ENCODE results near the gene LCA5. TPM values are rescaled to one million over a fixed set of nuclear protein-coding genes. Genes with fewer than 3 reads are reported as not detected.

Gene LCA5
- total RNA-seq, 1 experiment from 2014 or later: 2.3 TPM

GRCh38 chr6:79543411-79543810 is 6.2 kb upstream of the LCA5 start:
- Histone ChIP-seq H3K9me3 (ENCODE audit: control insufficient read depth, low read depth, low read length) (no peaks in the 10 kb centered on the region), H3K23ac (ENCODE audit: insufficient read length, low read depth, low read length) (no peak overlapping the region), H3K4ac (ENCODE audit: low read depth, low read length) (no peak overlapping the region), H3K23me2 (ENCODE audit: insufficient read length, low read depth, low read length, poor library complexity, severe bottlenecking) (no peaks in the 10 kb centered on the region), H4K20me1 (ENCODE audit: control insufficient read depth, insufficient read depth, insufficient read length) (no peaks in the 10 kb centered on the region), H2BK5ac (ENCODE audit: insufficient read length, low read length) (no peak overlapping the region), H3K79me2 (ENCODE audit: insufficient read depth, low read length) (no peaks in the 10 kb centered on the region), H4K8ac (replicated peaks; ENCODE audit: insufficient read length, low read depth, low read length) (no peak overlapping the region), H3K4me1 (ENCODE audit: insufficient read depth, low read length) (peaks cover 7% of the 10 kb centered on the region), H3K56ac (ENCODE audit: insufficient read length, low read depth, low read length) (no peak overlapping the region), H3K9ac (ENCODE audit: extremely low read depth, insufficient read length, low read length) (no peak overlapping the region), H3K14ac (ENCODE audit: insufficient read depth, low read length) (no peak overlapping the region), H2BK20ac (ENCODE audit: low read depth, low read length, poor library complexity, severe bottlenecking) (no peak overlapping the region), H4K5ac (ENCODE audit: insufficient read length, low read depth, low read length) (no peak overlapping the region), H2BK12ac (ENCODE audit: insufficient read length, low read depth, low read length) (no peak overlapping the region), H2BK120ac (ENCODE audit: low read depth, low read length, poor library complexity, severe bottlenecking) (no peak overlapping the region), H2AK5ac (ENCODE audit: insufficient read length, low read length) (no peak overlapping the region), H3K4me2 (ENCODE audit: insufficient read depth, insufficient read length, low read length) (no peak overlapping the region), H4K91ac (ENCODE audit: insufficient read length, low read depth, low read length) (no peak overlapping the region), H3K79me1 (ENCODE audit: insufficient read depth, low read depth, low read length, poor library complexity, severe bottlenecking) (no peaks in the 10 kb centered on the region), H2BK15ac (ENCODE audit: low read depth, low read length) (no peak overlapping the region), H3K27me3 (ENCODE audit: insufficient read depth, low read length) (no peaks in the 10 kb centered on the region), H3K18ac (ENCODE audit: insufficient read length, low read depth, low read length) (no peak overlapping the region), H3K27ac (ENCODE audit: insufficient read length, low read depth, low read length) (no peak overlapping the region), H3T11ph (ENCODE audit: low read length) (no peak overlapping the region), H2AFZ (ENCODE audit: low read length) (no peak overlapping the region)
- TF ChIP-seq CTCF (conservative IDR thresholded peaks at IDR 0.05): no peak
- Mint-ChIP-seq H3K27ac (no peak overlapping the region), H3K27me3 (ENCODE audit: low read depth) (no peaks in the 10 kb centered on the region), H3K4me3 (no peak overlapping the region), H3K36me3 (ENCODE audit: insufficient read depth in 1 of 3, low read depth in 3 of 3) (peaks cover 3 to 18% (median 14%) of the 10 kb centered on the region in 3 experiments; a peak in 6 of 7 replicates), H3K9me3 (no peaks in the 10 kb centered on the region), H3K4me1 (peaks cover 30 to 37% of the 10 kb centered on the region in 2 experiments)
- no peak for DNase-seq
- no CpG with 5 or more reads among the region's 1 CpG for WGBS (ENCODE audit: extremely low coverage, insufficient read length, low lambda C conversion rate)
